Measurements from ENCODE around the gene SNX2.
"Not testable (repeated sequence)": the region's sequence is repeated elsewhere in the genome, so short reads cannot be mapped to it uniquely, and the experiment has no call there.

The SNX2 gene

GRCh38 chr5:122845229-122846050 is 70.6 kb downstream of the SNX2 start, which contains the start of gene SNX24:
TSS of gene SNX24 (plus strand) at chr5:122845613. CDS start at chr5:122845634, 21 bp downstream.
- peak; percentile 94 for DNase-seq

GRCh38 chr5:122846051-122846550 is 71.2 kb downstream of the SNX2 start:
- no peak for DNase-seq

- DNase-seq: no peak
These were observed 72.8 kb downstream of the SNX2 start for GRCh38 chr5:122847687-122848081.

- no peak for DNase-seq
These were observed 74.9 kb downstream of the SNX2 start for GRCh38 chr5:122849771-122850170.

GRCh38 chr5:122857538-122857937 is 82.7 kb downstream of the SNX2 start:
- not testable (repeated sequence) for DNase-seq

GRCh38 chr5:122858451-122858850 is 83.6 kb downstream of the SNX2 start:
- DNase-seq: peak; percentile 17

GRCh38 chr5:122863240-122863639 is 88.4 kb downstream of the SNX2 start:
- no peak for DNase-seq

- no peak for DNase-seq
These were observed 88.8 kb downstream of the SNX2 start for GRCh38 chr5:122863721-122864120.

- DNase-seq: no peak
These were observed 89.5 kb downstream of the SNX2 start for GRCh38 chr5:122864400-122864799.

- no peak for DNase-seq
These were observed 90.0 kb downstream of the SNX2 start for GRCh38 chr5:122864842-122865241.

- DNase-seq: peak; percentile 20
These were observed 95.5 kb downstream of the SNX2 start for GRCh38 chr5:122870219-122870856.

- DNase-seq: no peak
These were observed 96.8 kb downstream of the SNX2 start for GRCh38 chr5:122871661-122872060.

GRCh38 chr5:122874179-122874875 is 99.4 kb downstream of the SNX2 start:
- no peak for DNase-seq

GRCh38 chr5:122877518-122877917 is 102.6 kb downstream of the SNX2 start:
- no peak for DNase-seq

GRCh38 chr5:122879076-122879475 is 104.2 kb downstream of the SNX2 start:
- no peak for DNase-seq

All from eye (tissue), 1 donor.